Astrocyte of the cerebellum (primary cell): ENCODE data around the gene DAB2IP.

Experiments used
- DNase-seq: peaks from one replicate; pipeline ENCODE4 v3.0.0-alpha.2; 2011; ENCODE audit warnings: low read depth
- H3K4me3 ChIP-seq: 2 replicates; pipeline ENCODE4 v1.5.1; 2011; ENCODE audit warnings: mild to moderate bottlenecking, low read depth, low read length, moderate library complexity
- in situ Hi-C: cut with HindIII; loops from 2 replicates; pipeline ENCODE4 v1.10.0; 2017; ENCODE audit warnings: low sequenced_read_pairs
- TF ChIP-seq, protein P1 (sequence below): IDR thresholded peaks from 2 replicates; pipeline ENCODE4 v1.5.1; 2012; ENCODE audit warnings: low read length, low read depth, moderate library complexity, mild to moderate bottlenecking; ENCODE audit errors: missing control alignments

The DAB2IP gene

DNA sequence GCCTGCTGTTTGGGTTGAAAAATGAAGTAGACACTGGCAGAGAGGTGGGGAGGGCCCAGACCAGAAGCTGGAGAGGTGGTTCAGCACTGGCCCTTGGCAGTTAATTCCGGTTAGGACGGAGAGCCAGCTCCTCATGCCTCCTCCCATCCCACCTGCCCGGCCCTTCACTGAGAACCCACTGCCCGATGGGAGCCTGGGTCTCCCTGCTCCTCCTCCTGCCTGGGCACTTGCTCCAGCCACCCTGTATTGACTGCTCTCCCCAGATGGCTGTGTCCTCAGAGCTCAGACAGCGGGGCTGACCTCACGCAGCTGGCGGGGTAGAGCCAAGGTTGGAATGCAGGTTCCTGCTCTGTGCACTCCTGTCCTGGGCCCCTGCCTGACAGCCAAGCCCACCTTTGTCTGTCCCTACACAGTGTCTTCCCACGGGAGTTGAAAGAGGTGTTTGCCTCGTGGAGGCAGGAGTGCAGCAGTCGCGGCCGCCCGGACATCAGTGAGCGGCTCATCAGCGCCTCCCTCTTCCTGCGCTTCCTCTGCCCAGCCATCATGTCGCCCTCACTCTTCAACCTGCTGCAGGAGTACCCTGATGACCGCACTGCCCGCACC lies 114.7 kb downstream of the DAB2IP start:
- in situ Hi-C loops = no loop called here
- TF ChIP-seq, protein P1, sequence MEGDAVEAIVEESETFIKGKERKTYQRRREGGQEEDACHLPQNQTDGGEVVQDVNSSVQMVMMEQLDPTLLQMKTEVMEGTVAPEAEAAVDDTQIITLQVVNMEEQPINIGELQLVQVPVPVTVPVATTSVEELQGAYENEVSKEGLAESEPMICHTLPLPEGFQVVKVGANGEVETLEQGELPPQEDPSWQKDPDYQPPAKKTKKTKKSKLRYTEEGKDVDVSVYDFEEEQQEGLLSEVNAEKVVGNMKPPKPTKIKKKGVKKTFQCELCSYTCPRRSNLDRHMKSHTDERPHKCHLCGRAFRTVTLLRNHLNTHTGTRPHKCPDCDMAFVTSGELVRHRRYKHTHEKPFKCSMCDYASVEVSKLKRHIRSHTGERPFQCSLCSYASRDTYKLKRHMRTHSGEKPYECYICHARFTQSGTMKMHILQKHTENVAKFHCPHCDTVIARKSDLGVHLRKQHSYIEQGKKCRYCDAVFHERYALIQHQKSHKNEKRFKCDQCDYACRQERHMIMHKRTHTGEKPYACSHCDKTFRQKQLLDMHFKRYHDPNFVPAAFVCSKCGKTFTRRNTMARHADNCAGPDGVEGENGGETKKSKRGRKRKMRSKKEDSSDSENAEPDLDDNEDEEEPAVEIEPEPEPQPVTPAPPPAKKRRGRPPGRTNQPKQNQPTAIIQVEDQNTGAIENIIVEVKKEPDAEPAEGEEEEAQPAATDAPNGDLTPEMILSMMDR = no peak
- DNase-seq = no peak
- no peak overlapping the region for H3K4me3 ChIP-seq

DNA sequence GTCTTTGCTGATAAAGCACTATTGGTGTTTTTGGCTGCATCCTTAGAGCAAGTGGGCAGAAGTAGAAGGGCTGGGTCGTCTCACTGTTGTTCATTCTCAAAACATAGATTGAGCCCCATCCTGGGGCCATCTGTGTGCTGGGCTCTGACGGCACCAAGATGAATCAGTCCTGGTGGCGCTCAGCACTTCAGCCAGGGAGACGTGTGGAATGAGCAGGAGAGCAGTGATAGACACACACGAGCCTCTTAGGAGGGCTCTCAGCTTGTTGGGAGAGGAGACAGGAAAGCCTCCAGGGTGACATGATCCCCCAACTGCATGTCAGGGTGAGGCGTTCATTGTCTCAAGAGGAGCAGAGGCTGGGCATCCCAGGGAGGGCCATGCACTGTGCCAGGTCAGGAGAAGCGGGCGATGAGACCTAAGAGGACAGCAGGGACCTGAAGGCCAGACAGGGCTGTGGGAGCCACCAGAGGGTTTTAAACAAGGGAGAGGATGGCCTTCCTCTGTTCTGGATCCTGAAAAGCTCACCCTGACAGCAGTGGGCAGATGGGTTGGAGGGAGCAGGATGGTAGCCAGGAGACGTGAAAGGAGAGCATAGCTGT lies 115.8 kb downstream of the DAB2IP start:
- DNase-seq = no peak

DNA sequence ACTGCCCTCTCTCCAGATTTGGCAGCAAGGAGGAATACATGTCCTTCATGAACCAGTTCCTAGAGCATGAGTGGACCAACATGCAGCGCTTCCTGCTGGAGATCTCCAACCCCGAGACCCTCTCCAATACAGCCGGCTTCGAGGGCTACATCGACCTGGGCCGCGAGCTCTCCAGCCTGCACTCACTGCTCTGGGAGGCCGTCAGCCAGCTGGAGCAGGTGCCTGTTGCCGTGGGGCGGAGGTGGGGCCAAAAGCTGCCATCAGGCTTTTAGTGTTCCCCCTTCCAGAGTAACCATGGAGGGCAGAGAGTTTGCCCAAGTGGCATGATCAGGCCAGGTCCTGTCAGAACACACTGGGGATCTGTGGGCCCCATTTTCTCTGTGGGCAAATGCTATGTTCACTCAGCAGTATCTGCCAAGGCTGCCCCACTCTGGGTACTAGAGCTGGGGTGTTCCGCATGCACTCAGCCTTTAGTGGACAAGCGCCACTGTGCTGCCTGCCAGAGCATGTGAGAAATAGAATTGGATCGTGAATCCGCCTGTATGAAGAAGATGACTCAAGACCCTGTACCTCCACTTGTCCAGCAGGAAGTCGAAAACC lies 117.1 kb downstream of the DAB2IP start:
- TF ChIP-seq, protein P1 = no peak
- H3K4me3 ChIP-seq = no peak overlapping the region
- no peak for DNase-seq
- in situ Hi-C loops = no loop called here

More for the DNA sequence above, 115.8 kb downstream of the DAB2IP start:
- H3K4me3 ChIP-seq = no peak overlapping the region
- in situ Hi-C loops = no loop called here
- TF ChIP-seq, protein P1 = no peak

DNA sequence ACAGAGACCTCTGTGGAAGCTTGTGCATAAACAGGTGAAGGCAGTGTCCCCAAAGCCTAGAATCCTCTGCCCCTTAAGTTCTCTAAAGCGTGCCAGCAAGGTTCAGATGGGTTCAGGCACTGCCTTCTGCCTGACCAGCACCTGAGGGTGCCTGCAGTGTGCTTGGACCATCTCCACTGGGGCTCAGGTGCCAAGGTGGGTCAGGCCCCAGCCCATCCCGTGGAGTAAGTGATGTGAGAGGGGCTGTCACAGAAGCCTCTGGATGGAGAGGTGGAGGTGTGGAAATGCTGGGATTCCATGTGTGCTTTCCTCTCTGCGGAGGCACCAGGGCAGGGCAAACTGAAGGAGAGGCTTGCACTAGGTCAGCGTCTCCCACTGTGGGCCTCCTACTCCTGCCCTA lies 118.5 kb downstream of the DAB2IP start:
- no peak overlapping the region for H3K4me3 ChIP-seq
- DNase-seq = no peak
- TF ChIP-seq, protein P1 = no peak
- in situ Hi-C loops = no loop called here

DNA sequence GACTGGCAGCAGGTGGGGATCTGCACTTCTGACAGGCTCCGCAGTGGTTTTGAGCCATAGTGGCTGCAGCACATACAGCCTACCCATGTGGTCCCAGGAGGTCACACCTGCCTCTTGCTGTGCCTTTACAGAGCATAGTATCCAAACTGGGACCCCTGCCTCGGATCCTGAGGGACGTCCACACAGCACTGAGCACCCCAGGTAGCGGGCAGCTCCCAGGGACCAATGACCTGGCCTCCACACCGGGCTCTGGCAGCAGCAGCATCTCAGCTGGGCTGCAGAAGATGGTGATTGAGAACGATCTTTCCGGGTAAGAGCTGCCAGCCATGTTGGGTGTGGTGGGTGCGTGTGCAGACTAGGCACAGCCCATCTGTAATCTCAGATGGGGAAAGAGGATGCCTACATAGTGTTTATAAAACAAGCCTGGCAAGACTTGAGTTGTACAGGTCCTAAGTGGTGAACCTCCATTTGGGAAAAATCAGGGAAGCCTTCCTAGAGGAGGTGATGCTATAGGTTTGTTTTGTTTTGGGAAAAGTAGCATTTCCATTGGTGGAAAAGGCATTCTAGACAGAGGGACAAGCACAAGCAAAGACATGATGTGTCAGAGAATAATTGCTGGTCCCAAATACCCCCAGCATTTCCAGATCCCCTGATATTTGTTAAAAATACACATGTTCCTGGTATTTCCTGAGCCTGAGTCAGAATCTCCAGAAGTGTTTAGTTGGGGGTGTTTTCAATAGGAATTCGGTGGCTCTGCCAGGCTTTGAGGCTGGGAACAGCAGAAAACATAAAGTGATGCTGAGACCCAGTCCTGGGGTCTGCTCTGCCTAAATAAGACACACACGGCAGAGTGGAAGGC lies 119.2 kb downstream of the DAB2IP start:
- H3K4me3 ChIP-seq = no peak overlapping the region
- TF ChIP-seq, protein P1 = no peak
- no peak for DNase-seq
- in situ Hi-C loops = no loop called here

DNA sequence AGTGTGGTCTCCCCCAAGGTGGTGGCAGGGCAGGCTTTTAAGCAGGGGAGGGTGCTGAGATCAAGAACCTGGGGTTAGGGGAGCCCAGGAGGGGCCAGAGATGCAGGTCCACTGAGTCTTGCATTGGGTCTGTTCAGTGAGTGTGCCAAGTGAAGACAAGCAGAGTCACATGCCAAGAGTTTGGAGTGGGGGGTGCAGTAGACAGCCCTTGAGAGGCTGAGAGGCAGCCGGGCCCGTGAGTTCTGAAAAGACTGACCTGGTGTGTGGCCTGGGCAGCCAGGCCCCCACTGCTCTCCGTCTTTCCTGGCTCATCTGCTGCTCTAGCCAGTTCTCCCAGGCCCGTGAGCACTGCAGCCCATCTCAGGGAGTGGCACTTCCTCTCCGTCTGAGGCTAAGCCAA lies 120.0 kb downstream of the DAB2IP start:
- DNase-seq = no peak
- TF ChIP-seq, protein P1 = no peak
- H3K4me3 ChIP-seq = no peak overlapping the region
- in situ Hi-C loops = no loop called here
